Measurements from ENCODE around the gene TEN1. TPM values are rescaled to one million over a fixed set of nuclear protein-coding genes. Genes with fewer than 3 reads are reported as not detected.

The TEN1 gene
- total RNA-seq, 2 donors from 2014 or later = 6.5 to 9.2 TPM

DNA sequence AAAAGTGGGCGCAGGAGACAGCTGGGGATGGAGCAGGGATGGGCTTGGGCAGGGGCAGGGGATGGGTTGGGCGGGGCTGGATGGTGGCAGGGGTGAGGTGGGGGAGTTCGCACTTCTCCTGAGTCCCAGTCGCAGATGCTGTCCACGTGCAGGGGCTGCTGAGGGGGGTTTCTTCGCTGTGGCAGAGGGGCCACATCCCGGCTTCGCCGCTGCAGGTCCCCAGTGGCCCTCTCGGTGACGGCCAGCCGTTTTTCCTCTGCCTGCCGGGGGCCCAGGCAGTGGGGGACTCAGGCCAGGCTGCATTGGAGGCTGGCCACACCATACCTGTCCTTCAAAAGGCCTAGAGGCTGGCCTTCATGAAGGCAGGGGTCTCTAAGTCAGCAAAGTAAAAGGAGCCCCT is 39.8 kb downstream of the TEN1 start:
- Histone ChIP-seq H3K9me3 (no peaks in the 10 kb centered on the region), H3K27ac (no peak overlapping the region), H3K36me3 (replicated peaks in 1 of 2; ENCODE audit: insufficient read depth in 1 of 2, low read depth in 2 of 2) (no peaks in the 10 kb centered on the region), H3K27me3 (no peaks in the 10 kb centered on the region), H3K4me3 (no peak overlapping the region), H3K4me1 (peaks cover 8% of the 10 kb centered on the region)
- DNase-seq = no peak
- no peak for ATAC-seq
- intact Hi-C loops (cut with DNase I) = loop anchor here (10.0 kb wide), 1 partner anchor 256 kb away; no protein-coding TSS in a partner anchor
- TF ChIP-seq, protein P1, sequence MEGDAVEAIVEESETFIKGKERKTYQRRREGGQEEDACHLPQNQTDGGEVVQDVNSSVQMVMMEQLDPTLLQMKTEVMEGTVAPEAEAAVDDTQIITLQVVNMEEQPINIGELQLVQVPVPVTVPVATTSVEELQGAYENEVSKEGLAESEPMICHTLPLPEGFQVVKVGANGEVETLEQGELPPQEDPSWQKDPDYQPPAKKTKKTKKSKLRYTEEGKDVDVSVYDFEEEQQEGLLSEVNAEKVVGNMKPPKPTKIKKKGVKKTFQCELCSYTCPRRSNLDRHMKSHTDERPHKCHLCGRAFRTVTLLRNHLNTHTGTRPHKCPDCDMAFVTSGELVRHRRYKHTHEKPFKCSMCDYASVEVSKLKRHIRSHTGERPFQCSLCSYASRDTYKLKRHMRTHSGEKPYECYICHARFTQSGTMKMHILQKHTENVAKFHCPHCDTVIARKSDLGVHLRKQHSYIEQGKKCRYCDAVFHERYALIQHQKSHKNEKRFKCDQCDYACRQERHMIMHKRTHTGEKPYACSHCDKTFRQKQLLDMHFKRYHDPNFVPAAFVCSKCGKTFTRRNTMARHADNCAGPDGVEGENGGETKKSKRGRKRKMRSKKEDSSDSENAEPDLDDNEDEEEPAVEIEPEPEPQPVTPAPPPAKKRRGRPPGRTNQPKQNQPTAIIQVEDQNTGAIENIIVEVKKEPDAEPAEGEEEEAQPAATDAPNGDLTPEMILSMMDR (IDR thresholded peaks at IDR 0.05) = no peak
- no peak for TF ChIP-seq POLR2A (IDR thresholded peaks at IDR 0.05)
- 87 to 90% methylated on average over 11 to 12 of the region's 13 CpGs for WGBS, 2 donors

DNA sequence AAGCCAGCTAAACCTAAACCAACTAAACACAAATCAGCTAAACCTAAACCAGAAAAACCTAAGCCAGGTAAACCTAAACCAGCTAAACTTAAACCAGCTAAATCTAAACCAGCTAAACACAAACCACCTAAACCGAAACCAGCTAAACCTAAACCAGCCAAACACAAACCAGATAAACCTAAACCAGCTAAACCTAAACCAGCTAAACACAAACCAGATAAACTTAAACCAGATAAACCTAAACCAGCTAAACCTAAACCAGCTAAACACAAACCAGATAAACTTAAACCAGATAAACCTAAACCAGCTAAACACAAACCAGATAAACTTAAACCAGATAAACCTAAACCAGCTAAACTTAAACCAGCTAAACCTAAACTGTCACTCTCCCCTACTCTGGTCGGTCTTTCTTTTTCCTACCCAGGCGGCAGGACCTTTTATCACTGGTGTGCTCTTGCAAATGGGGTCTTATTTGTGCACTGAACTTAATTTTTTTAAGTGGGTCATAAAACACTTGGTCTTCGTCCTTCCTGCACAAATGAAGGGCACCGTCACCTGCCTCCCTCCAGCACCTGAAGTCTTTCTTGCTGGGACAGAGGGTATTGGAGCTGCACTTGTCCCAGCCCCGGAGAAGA is 40.9 kb downstream of the TEN1 start:
- Histone ChIP-seq H3K27ac (no peak overlapping the region), H3K36me3 (replicated peaks in 1 of 2; ENCODE audit: insufficient read depth in 1 of 2, low read depth in 2 of 2) (no peaks in the 10 kb centered on the region), H3K4me1 (no peaks in the 10 kb centered on the region), H3K4me3 (no peak overlapping the region), H3K9me3 (no peaks in the 10 kb centered on the region), H3K27me3 (no peaks in the 10 kb centered on the region)
- intact Hi-C loops (cut with DNase I) = loop anchor here (10.0 kb wide), 1 partner anchor 255 kb away; no protein-coding TSS in a partner anchor
- 85 to 86% methylated on average over 6 of the region's 6 CpGs for WGBS, 2 donors
- ATAC-seq (no peak), DNase-seq (no peak)
- TF ChIP-seq, protein P1 (IDR thresholded peaks at IDR 0.05) = no peak
- TF ChIP-seq POLR2A (IDR thresholded peaks at IDR 0.05) = no peak

DNA sequence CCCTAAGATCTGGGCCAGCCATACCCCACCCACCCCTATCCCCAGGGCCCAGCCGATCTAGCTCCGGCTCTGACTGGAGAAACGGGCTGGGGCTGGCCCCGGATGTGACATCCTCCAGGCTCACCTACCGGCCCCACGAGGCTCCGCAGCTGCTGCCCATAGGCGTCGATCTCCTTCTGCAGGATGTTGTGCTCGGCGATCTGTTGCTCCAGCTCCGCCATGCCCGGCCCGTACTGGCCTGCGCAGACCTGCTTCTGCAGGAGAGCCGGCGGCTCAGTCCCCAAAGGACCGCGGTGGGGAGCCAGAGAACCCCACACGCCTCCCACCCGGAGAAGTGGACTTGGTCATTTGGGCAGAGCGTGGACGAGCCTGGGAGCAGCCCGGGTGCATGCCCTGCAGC is 43.2 kb downstream of the TEN1 start:
- no peaks in the 10 kb centered on the region for H3K9me3 ChIP-seq
- ATAC-seq = no peak
- H3K36me3 ChIP-seq (replicated peaks in 1 of 2; ENCODE audit: insufficient read depth in 1 of 2, low read depth in 2 of 2) = no peaks in the 10 kb centered on the region
- H3K27me3 ChIP-seq = no peaks in the 10 kb centered on the region
- TF ChIP-seq, protein P1 (IDR thresholded peaks at IDR 0.05) = no peak
- TF ChIP-seq POLR2A (IDR thresholded peaks at IDR 0.05) = no peak
- H3K27ac ChIP-seq = no peak overlapping the region
- 87 to 94% methylated on average over 7 to 24 of the region's 24 CpGs for WGBS, 2 donors
- no peak overlapping the region for H3K4me3 ChIP-seq
- H3K4me1 ChIP-seq = peaks cover 6% of the 10 kb centered on the region
- DNase-seq = no peak
- intact Hi-C loops (cut with DNase I) = no loop called here

DNA sequence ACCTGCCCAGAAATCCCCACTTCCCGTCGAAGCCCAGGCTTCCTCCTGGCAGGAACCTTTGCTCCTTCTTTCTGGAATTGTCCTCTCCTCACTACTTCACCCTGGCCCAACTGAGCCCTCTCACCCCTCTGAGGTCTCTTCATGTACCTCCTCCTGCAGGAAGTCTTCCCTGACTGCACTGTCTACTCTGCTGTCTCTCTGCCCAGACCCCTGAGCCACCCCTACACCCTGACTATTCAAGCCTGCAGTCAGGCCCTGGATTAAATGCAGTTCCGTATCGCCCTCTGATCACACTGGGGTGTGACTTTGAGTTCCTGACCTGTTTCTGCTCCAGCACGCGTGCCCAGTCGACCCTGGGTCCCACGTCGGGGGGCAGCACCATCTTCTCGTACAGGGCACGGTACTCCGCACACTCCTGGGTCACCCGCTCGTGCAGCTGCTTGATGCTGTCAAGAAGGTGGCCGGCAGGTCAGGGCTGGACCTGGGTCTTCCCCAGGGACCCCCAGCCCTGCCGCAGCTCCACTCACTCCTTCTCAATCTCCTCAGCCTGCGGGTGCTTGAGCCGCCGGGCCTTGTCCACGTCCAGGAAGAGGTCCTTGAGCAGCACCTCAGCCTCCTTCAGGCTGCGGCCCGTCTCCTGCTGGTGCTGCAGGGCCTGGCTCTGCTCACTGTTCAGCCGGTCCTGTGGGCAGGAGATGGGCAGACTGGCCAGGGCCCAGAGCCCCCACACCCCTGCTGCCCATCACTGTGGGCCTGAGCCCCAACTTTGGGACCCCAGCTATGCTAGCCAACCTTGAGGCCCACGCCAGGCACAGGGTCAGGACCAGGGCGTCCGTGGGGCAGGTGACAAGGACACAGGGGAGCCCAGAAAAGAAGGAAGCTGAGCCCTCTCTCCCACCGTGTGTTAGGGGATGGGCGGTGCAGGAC is 44.2 kb downstream of the TEN1 start:
- H3K36me3 ChIP-seq (replicated peaks in 1 of 2; ENCODE audit: insufficient read depth in 1 of 2, low read depth in 2 of 2) = no peaks in the 10 kb centered on the region

More for the DNA sequence above, 44.2 kb downstream of the TEN1 start:
- intact Hi-C loops (cut with DNase I) = no loop called here
- WGBS, 2 donors = 86 to 91% methylated on average over 10 to 23 of the region's 28 CpGs
- TF ChIP-seq, protein P1 (IDR thresholded peaks at IDR 0.05) = no peak
- no peak for TF ChIP-seq POLR2A (IDR thresholded peaks at IDR 0.05)
- Histone ChIP-seq H3K27ac (no peak overlapping the region), H3K4me3 (no peak overlapping the region), H3K9me3 (no peaks in the 10 kb centered on the region), H3K4me1 (peaks cover 11% of the 10 kb centered on the region), H3K27me3 (no peaks in the 10 kb centered on the region)
- ATAC-seq (no peak), DNase-seq (no peak)

Data from body of pancreas (tissue), 4 donors.